Measurements from ENCODE around the gene CCDC102A.

DNA sequence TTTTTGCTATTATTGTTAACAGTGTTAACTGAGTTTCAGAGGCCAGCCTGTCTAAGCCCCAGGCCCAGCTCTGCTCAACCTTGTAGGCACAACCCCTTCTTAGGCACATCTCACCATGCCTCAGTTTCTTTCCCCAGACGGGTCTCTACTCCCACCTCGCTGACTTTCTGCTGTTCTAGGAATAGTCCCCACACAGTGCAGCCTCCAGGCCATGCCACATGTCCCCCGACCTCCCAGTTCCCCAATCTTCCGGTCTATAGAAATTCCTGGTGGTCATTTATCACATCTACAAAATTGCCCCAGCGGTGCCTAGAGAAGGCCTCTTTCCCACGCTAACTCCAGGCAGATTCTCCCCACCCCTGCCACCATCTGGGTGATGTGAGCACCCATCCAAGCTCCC lies 40.8 kb upstream of the CCDC102A start:
- TF ChIP-seq, protein P1, sequence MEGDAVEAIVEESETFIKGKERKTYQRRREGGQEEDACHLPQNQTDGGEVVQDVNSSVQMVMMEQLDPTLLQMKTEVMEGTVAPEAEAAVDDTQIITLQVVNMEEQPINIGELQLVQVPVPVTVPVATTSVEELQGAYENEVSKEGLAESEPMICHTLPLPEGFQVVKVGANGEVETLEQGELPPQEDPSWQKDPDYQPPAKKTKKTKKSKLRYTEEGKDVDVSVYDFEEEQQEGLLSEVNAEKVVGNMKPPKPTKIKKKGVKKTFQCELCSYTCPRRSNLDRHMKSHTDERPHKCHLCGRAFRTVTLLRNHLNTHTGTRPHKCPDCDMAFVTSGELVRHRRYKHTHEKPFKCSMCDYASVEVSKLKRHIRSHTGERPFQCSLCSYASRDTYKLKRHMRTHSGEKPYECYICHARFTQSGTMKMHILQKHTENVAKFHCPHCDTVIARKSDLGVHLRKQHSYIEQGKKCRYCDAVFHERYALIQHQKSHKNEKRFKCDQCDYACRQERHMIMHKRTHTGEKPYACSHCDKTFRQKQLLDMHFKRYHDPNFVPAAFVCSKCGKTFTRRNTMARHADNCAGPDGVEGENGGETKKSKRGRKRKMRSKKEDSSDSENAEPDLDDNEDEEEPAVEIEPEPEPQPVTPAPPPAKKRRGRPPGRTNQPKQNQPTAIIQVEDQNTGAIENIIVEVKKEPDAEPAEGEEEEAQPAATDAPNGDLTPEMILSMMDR (conservative IDR thresholded peaks at IDR 0.05): no peak
- TF ChIP-seq EZH2 (IDR thresholded peaks at IDR 0.05; ENCODE audit: low read depth): no peak
